ENCODE results near the gene KLK11. TPM values are rescaled to one million over a fixed set of nuclear protein-coding genes. Genes with fewer than 3 reads are reported as not detected.

The KLK11 gene
- total and polyA plus RNA-seq, 4 donors: 0.07 to 0.25 TPM; not detected in 2

DNA sequence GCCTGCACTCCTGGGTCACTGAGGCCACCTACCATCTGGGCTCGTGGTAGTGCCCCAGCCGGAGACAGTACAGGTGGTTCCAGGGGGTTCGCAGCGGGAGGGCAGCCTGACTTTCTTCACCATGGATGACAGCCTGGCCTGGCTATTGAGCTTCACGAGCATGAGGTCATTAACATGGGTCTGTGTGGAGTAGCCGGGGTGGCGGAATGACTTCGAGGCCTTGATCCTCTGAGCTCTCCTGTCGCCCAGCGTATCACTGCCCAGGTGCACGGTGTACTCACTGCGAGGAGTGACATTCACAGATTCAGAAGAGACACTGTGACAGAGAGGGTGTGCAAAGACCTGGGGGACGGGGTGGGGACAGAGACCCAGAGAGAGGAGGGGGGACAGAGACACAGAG, 46.2 kb downstream of the KLK11 start:
- Histone ChIP-seq H3K4me1 (ENCODE audit: control insufficient read depth in 4 of 4, insufficient read depth in 4 of 4, low read length in 3 of 4) (no peaks in the 10 kb centered on the region), H3K9ac (ENCODE audit: low read depth in 1 of 2, low read length in 2 of 2) (no peak overlapping the region), H3K4me3 (ENCODE audit: low read depth in 1 of 3, low read length in 3 of 3) (no peak overlapping the region), H3K36me3 (ENCODE audit: control insufficient read depth in 4 of 4, insufficient read depth in 3 of 4, low read depth in 1 of 4, low read length in 3 of 4) (no peaks in the 10 kb centered on the region), H3K9me3 (ENCODE audit: control insufficient read depth in 4 of 4, low read length in 3 of 4) (no peaks in the 10 kb centered on the region), H3K27me3 (ENCODE audit: control insufficient read depth in 4 of 4, insufficient read depth in 4 of 4, low read length in 3 of 4) (peaks cover 0 to 7% (median 4%) of the 10 kb centered on the region in 4 donors), H3K27ac (ENCODE audit: low read depth in 1 of 2, low read length in 2 of 2) (no peak overlapping the region)
- TF ChIP-seq RXRA (IDR thresholded peaks at IDR 0.05): no peak
- TF ChIP-seq FOXA2 (IDR thresholded peaks at IDR 0.05): no peak
- TF ChIP-seq, protein P1, sequence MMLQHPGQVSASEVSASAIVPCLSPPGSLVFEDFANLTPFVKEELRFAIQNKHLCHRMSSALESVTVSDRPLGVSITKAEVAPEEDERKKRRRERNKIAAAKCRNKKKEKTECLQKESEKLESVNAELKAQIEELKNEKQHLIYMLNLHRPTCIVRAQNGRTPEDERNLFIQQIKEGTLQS (IDR thresholded peaks at IDR 0.05): no peak
- no peak for TF ChIP-seq NR2F2 (IDR thresholded peaks at IDR 0.05)
- DNase-seq (ENCODE audit: low spot score): no peak
- WGBS: 55% methylated on average over 13 of the region's 13 CpGs

DNA sequence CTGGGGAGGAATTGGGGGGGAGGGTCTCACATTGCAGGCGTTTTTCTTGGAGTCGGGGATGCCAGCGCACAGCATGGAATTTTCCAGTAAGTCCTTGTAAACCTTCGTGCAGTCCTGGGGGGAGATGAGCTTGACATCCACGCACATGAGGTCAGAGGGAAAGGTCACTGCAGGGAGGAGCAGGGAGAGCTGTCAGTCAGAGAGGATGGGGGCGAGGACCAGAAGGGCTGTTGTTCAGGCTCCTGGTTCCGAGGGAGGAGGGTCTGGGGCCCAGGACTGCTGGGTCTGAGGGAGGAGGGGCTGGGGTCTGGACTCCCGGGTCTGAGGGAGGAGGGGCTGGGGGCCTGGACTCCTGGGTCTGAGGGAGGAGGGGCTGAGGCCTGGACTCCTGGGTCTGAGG, 46.7 kb downstream of the KLK11 start:
- Histone ChIP-seq H3K4me3 (ENCODE audit: low read depth in 1 of 3, low read length in 3 of 3) (no peak overlapping the region), H3K9me3 (ENCODE audit: control insufficient read depth in 4 of 4, low read length in 3 of 4) (no peaks in the 10 kb centered on the region), H3K36me3 (ENCODE audit: control insufficient read depth in 4 of 4, insufficient read depth in 3 of 4, low read depth in 1 of 4, low read length in 3 of 4) (no peaks in the 10 kb centered on the region), H3K27ac (ENCODE audit: low read depth in 1 of 2, low read length in 2 of 2) (no peak overlapping the region), H3K27me3 (ENCODE audit: control insufficient read depth in 4 of 4, insufficient read depth in 4 of 4, low read length in 3 of 4) (peaks cover 0 to 7% (median 4%) of the 10 kb centered on the region in 4 donors), H3K4me1 (ENCODE audit: control insufficient read depth in 4 of 4, insufficient read depth in 4 of 4, low read length in 3 of 4) (no peaks in the 10 kb centered on the region), H3K9ac (ENCODE audit: low read depth in 1 of 2, low read length in 2 of 2) (no peak overlapping the region)
- TF ChIP-seq FOXA2 (IDR thresholded peaks at IDR 0.05) (no peak), HNF4G (IDR thresholded peaks at IDR 0.05) (no peak), NR2F2 (IDR thresholded peaks at IDR 0.05) (no peak), TAF1 (conservative IDR thresholded peaks at IDR 0.05) (no peak)
- WGBS: 40% methylated on average over 8 of the region's 8 CpGs
- no peak for DNase-seq (ENCODE audit: low spot score)

DNA sequence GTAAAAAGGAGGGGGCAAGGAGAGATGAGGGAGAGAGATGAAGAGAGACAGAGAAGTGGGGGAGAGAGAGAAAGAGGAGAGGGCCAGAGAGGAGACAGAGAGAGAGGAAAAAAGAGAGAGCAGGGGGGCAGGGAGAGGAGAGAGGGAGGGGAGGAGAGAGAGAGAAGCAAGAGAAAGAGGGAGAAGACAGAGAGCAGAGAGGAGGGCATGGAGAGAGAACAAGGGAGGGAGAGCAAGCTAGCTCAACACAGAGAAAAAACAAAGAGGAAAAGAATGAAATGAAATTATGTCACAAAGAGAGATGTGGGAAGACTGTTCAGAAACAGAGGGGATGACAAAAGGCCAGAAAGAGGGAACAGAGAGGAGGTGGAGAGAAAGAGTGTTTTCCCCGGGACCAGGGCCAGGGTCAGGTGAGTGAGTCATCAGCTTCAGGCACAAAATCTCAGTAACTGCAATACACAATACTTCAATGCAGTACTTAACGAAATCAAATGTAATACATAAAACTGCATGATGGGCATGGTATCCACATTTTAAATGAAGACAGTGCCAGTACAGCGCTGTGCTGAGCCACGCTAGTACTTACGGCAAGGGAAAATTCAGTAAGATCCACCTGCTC, 47.5 kb downstream of the KLK11 start:
- H3K27ac ChIP-seq (ENCODE audit: low read depth in 1 of 2, low read length in 2 of 2): no peak overlapping the region
- 72% methylated on average over 5 of the region's 5 CpGs for WGBS
- peaks cover 0 to 5% (median 2%) of the 10 kb centered on the region in 4 donors for H3K27me3 ChIP-seq (ENCODE audit: control insufficient read depth in 4 of 4, insufficient read depth in 4 of 4, low read length in 3 of 4)

More for the DNA sequence above, 47.5 kb downstream of the KLK11 start:
- no peak for TF ChIP-seq SP1 (IDR thresholded peaks at IDR 0.05)
- no peak for TF ChIP-seq EGR1 (IDR thresholded peaks at IDR 0.05; ENCODE audit: low read depth in 2 of 2)
- TF ChIP-seq, protein P2, sequence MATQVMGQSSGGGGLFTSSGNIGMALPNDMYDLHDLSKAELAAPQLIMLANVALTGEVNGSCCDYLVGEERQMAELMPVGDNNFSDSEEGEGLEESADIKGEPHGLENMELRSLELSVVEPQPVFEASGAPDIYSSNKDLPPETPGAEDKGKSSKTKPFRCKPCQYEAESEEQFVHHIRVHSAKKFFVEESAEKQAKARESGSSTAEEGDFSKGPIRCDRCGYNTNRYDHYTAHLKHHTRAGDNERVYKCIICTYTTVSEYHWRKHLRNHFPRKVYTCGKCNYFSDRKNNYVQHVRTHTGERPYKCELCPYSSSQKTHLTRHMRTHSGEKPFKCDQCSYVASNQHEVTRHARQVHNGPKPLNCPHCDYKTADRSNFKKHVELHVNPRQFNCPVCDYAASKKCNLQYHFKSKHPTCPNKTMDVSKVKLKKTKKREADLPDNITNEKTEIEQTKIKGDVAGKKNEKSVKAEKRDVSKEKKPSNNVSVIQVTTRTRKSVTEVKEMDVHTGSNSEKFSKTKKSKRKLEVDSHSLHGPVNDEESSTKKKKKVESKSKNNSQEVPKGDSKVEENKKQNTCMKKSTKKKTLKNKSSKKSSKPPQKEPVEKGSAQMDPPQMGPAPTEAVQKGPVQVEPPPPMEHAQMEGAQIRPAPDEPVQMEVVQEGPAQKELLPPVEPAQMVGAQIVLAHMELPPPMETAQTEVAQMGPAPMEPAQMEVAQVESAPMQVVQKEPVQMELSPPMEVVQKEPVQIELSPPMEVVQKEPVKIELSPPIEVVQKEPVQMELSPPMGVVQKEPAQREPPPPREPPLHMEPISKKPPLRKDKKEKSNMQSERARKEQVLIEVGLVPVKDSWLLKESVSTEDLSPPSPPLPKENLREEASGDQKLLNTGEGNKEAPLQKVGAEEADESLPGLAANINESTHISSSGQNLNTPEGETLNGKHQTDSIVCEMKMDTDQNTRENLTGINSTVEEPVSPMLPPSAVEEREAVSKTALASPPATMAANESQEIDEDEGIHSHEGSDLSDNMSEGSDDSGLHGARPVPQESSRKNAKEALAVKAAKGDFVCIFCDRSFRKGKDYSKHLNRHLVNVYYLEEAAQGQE (IDR thresholded peaks at IDR 0.05): no peak
- TF ChIP-seq TAF1 (conservative IDR thresholded peaks at IDR 0.05): no peak
- TF ChIP-seq, protein P1 (IDR thresholded peaks at IDR 0.05): no peak
- TF ChIP-seq RXRA (IDR thresholded peaks at IDR 0.05): no peak
- H3K4me1 ChIP-seq (ENCODE audit: control insufficient read depth in 4 of 4, insufficient read depth in 4 of 4, low read length in 3 of 4): no peaks in the 10 kb centered on the region
- H3K36me3 ChIP-seq (ENCODE audit: control insufficient read depth in 4 of 4, insufficient read depth in 3 of 4, low read depth in 1 of 4, low read length in 3 of 4): no peaks in the 10 kb centered on the region
- DNase-seq (ENCODE audit: low spot score): no peak
- H3K4me3 ChIP-seq (ENCODE audit: low read depth in 1 of 3, low read length in 3 of 3): no peak overlapping the region
- H3K9me3 ChIP-seq (ENCODE audit: control insufficient read depth in 4 of 4, low read length in 3 of 4): no peaks in the 10 kb centered on the region
- no peak overlapping the region for H3K9ac ChIP-seq (ENCODE audit: low read depth in 1 of 2, low read length in 2 of 2)

All from liver (tissue), 9 donors.